Esophagus muscularis mucosa (tissue), 3 donors: ENCODE results near the gene GNA14.

Experiments used
- POLR2A ChIP-seq: fragments of 450-650 bp; IDR thresholded peaks from one replicate; pipeline ENCODE4 v1.6.1; 2017; ENCODE audit warnings: antibody characterized with exemption, moderate library complexity, mild to moderate bottlenecking, low read depth
- POLR2AphosphoS5 ChIP-seq, 2 donors: sonication (generic); formaldehyde crosslinking; IDR thresholded peaks; one replicate each; pipeline ENCODE4 v1.6.1; 2017; ENCODE audit warnings: antibody characterized with exemption in 2 of 2
- TF ChIP-seq, protein P1 (sequence below), 3 experiments: fragments of 200-600 bp in 2 of 3; fragments of 450-650 bp in 1 of 3; sonication (generic) in 2 of 3; IDR thresholded peaks; one replicate each; pipeline ENCODE4 v1.5.1; 2017 to 2019; ENCODE audit warnings: antibody characterized with exemption in 3 of 3, mild to moderate bottlenecking in 2 of 3, moderate library complexity in 1 of 3

DNA sequence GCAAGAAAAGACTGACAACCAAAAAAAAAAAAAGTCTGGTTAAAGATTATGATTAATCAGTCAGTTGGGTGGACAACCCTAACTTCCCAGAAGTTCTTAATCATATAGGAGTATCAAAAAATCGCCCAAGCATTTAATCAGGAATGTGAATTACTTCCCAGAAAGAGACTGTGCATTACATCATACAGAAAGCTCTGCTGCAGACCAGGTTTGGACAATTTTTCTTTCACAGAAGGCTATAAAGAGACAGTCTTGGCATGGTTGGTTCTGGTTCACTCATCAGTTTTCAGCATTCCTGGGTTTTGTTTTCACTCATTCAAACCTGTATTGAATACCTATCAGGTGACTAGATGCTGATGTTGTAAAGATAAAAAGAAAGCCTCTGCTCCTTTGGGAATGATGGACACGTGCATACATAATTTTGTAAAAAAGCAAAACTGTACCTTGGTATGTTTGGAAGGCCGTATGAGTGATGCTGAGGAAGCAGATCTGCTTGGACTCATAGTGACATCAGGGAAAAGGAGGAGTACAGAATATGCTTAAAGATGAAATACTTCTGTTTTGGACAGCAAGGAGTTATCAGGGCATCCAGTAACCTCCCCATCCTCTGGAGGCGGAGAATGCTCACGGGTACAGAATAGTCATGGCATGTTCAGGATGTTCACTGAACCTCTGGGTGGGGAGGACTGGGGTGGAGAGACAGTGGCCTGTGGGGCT lies 178.4 kb downstream of the GNA14 start:
- TF ChIP-seq POLR2AphosphoS5 (IDR thresholded peaks at IDR 0.05) (no peak), POLR2A (no peak)
- TF ChIP-seq, protein P1, sequence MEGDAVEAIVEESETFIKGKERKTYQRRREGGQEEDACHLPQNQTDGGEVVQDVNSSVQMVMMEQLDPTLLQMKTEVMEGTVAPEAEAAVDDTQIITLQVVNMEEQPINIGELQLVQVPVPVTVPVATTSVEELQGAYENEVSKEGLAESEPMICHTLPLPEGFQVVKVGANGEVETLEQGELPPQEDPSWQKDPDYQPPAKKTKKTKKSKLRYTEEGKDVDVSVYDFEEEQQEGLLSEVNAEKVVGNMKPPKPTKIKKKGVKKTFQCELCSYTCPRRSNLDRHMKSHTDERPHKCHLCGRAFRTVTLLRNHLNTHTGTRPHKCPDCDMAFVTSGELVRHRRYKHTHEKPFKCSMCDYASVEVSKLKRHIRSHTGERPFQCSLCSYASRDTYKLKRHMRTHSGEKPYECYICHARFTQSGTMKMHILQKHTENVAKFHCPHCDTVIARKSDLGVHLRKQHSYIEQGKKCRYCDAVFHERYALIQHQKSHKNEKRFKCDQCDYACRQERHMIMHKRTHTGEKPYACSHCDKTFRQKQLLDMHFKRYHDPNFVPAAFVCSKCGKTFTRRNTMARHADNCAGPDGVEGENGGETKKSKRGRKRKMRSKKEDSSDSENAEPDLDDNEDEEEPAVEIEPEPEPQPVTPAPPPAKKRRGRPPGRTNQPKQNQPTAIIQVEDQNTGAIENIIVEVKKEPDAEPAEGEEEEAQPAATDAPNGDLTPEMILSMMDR (IDR thresholded peaks at IDR 0.05): no peak
